Natural killer cell (primary cell): ENCODE results near the gene RPL39L. TPM values are rescaled to one million over a fixed set of nuclear protein-coding genes. Genes with fewer than 3 reads are reported as not detected.
"Not testable (repeated sequence)": the region's sequence is repeated elsewhere in the genome, so short reads cannot be mapped to it uniquely, and the experiment has no call there.

Experiments used
- ATAC-seq, 3 donors: fragments of 150-1000 bp in 2 of 3; fragments of 200-7000 bp in 1 of 3; cut with Tn5 transposase; 1 replicate in 1 of 3; 2 replicates in 2 of 3; pipeline ENCODE4 v1.10.0; 2021; ENCODE audit warnings: mild to moderate bottlenecking in 2 of 3, moderate library complexity in 2 of 3
- DNase-seq, 2 donors: peaks; one replicate each; pipeline versions ENCODE4 v3.0.0 to v3.0.0-alpha.2; 2013 to 2021; ENCODE audit warnings: mixed read lengths in 1 of 2
- H3K27ac ChIP-seq: one replicate; pipeline ENCODE4 v1.5.1; 2013; ENCODE audit warnings: mild to moderate bottlenecking, low read length
- H3K27me3 ChIP-seq: one replicate; pipeline ENCODE4 v1.6.1; 2013; ENCODE audit warnings: low read length; ENCODE audit not compliant: control insufficient read depth, insufficient read depth
- H3K36me3 ChIP-seq: one replicate; pipeline ENCODE4 v1.6.1; 2013; ENCODE audit warnings: low read length; ENCODE audit not compliant: control insufficient read depth, insufficient read depth
- H3K4me1 ChIP-seq: one replicate; pipeline ENCODE4 v1.6.1; 2013; ENCODE audit warnings: low read length; ENCODE audit not compliant: control insufficient read depth, insufficient read depth
- H3K4me3 ChIP-seq: one replicate; pipeline ENCODE4 v1.5.1; 2013; ENCODE audit warnings: low read length
- H3K9me3 ChIP-seq: one replicate; pipeline ENCODE4 v1.6.1; 2013; ENCODE audit warnings: low read length; ENCODE audit not compliant: control insufficient read depth, insufficient read depth
- H3K27ac Mint-ChIP-seq, 2 donors: one replicate each; pipeline ENCODE4 v1.8.0; 2022; ENCODE audit warnings: mild to moderate bottlenecking in 2 of 2, mixed read lengths in 2 of 2, moderate library complexity in 1 of 2
- H3K27me3 Mint-ChIP-seq, 2 donors: one replicate each; pipeline ENCODE4 v1.8.0; 2022; ENCODE audit warnings: low read depth in 2 of 2, mixed read lengths in 2 of 2
- H3K36me3 Mint-ChIP-seq: one replicate; pipeline ENCODE4 v1.8.0; 2022; ENCODE audit warnings: mixed read lengths
- H3K4me1 Mint-ChIP-seq, 2 donors: one replicate each; pipeline ENCODE4 v1.8.0; 2022; ENCODE audit warnings: mixed read lengths in 2 of 2
- H3K4me3 Mint-ChIP-seq: one replicate; pipeline ENCODE4 v1.8.0; 2022; ENCODE audit warnings: mild to moderate bottlenecking, moderate library complexity, mixed read lengths
- H3K9me3 Mint-ChIP-seq, 2 donors: one replicate each; pipeline ENCODE4 v1.8.0; 2022; ENCODE audit warnings: mixed read lengths in 2 of 2
- CTCF ChIP-seq: fragments of 200-600 bp; IDR thresholded peaks from one replicate; pipeline ENCODE4 v1.8.0; 2022; ENCODE audit warnings: antibody characterized with exemption
- WGBS: methylation state at CpG from one replicate; pipeline ENCODE4 v1.1.7; 2013; ENCODE audit warnings: missing lambda C conversion rate; ENCODE audit not compliant: insufficient coverage; 5-methylcytosine and 5-hydroxymethylcytosine counted together
- intact Hi-C: fragments of 100-400 bp; cut with micrococcal nuclease; formaldehyde crosslinking; loops from one replicate; pipeline ENCODE4 v1.14.2; 2022
- total RNA-seq, 4 donors: library from RNA; stranded (reverse); fragments of 120-200 nt in 1 of 4; gene quantifications; one replicate each; pipeline versions ENCODE4 v1.2.3 to v1.2.4, GENCODE V29; 2013 to 2022

The RPL39L gene
- total RNA-seq, 3 donors from 2014 or later (not counting 1 experiment from before 2014, with no cell fraction given), result 3.1 to 6.6 (median 4.3) TPM

GRCh38 chr3:187181454-187182170, 42.3 kb upstream of the RPL39L start:
- DNase-seq (no peak), ATAC-seq (no peak)
- H3K9me3 Mint-ChIP-seq, result no peaks in the 10 kb centered on the region
- no peak overlapping the region for H3K27ac Mint-ChIP-seq
- H3K4me1 Mint-ChIP-seq, result no peaks in the 10 kb centered on the region
- H3K4me3 Mint-ChIP-seq, result no peak overlapping the region
- no peaks in the 10 kb centered on the region for H3K9me3 ChIP-seq
- no peaks in the 10 kb centered on the region for H3K4me1 ChIP-seq
- TF ChIP-seq CTCF, result no peak
- no peaks in the 10 kb centered on the region for H3K36me3 ChIP-seq
- no peak overlapping the region for H3K27ac ChIP-seq
- H3K27me3 ChIP-seq, result no peaks in the 10 kb centered on the region
- intact Hi-C loops, result no loop called here
- H3K4me3 ChIP-seq, result no peak overlapping the region
- no peaks in the 10 kb centered on the region for H3K36me3 Mint-ChIP-seq
- WGBS, result 91% methylated on average over 6 of the region's 7 CpGs
- H3K27me3 Mint-ChIP-seq, result peaks cover 30 to 34% of the 10 kb centered on the region in 2 donors

- intact Hi-C loops, result no loop called here
- H3K27me3 Mint-ChIP-seq, result peaks cover 19 to 27% of the 10 kb centered on the region in 2 donors
- ATAC-seq, result no peak
Observed at GRCh38 chr3:187172929-187173328, 33.6 kb upstream of the RPL39L start.

GRCh38 chr3:187170911-187171310, 31.6 kb upstream of the RPL39L start:
- H3K27ac ChIP-seq, ATAC-seq, H3K4me1 ChIP-seq, H3K4me3 Mint-ChIP-seq, H3K4me3 ChIP-seq, intact Hi-C loops, H3K9me3 Mint-ChIP-seq, H3K4me1 Mint-ChIP-seq, DNase-seq, H3K27ac Mint-ChIP-seq, H3K36me3 ChIP-seq, H3K9me3 ChIP-seq, H3K27me3 ChIP-seq, H3K36me3 Mint-ChIP-seq: not testable (repeated sequence)
- 100% methylated on average over 3 of the region's 5 CpGs for WGBS
- H3K27me3 Mint-ChIP-seq, result peaks cover 16 to 34% of the 10 kb centered on the region in 2 donors

More at GRCh38 chr3:187172929-187173328, 33.6 kb upstream of the RPL39L start:
- H3K4me3 Mint-ChIP-seq, result no peak overlapping the region
- Histone ChIP-seq H3K27me3 (peaks cover 3% of the 10 kb centered on the region), H3K4me3 (no peak overlapping the region), H3K27ac (no peak overlapping the region), H3K9me3 (no peaks in the 10 kb centered on the region), H3K36me3 (no peaks in the 10 kb centered on the region), H3K4me1 (no peaks in the 10 kb centered on the region)
- no peak for DNase-seq
- 92% methylated on average over 2 of the region's 2 CpGs for WGBS
- no peak overlapping the region for H3K27ac Mint-ChIP-seq
- TF ChIP-seq CTCF, result no peak
- no peaks in the 10 kb centered on the region for H3K4me1 Mint-ChIP-seq
- H3K9me3 Mint-ChIP-seq, result no peaks in the 10 kb centered on the region
- no peaks in the 10 kb centered on the region for H3K36me3 Mint-ChIP-seq

- H3K9me3 ChIP-seq, result no peaks in the 10 kb centered on the region
- Mint-ChIP-seq H3K27ac (no peak overlapping the region), H3K4me1 (no peaks in the 10 kb centered on the region), H3K9me3 (no peaks in the 10 kb centered on the region), H3K36me3 (no peaks in the 10 kb centered on the region), H3K27me3 (peaks cover 16 to 34% of the 10 kb centered on the region in 2 donors), H3K4me3 (no peak overlapping the region)
- H3K27me3 ChIP-seq, result peaks cover 3% of the 10 kb centered on the region
- H3K27ac ChIP-seq, result no peak overlapping the region
- TF ChIP-seq CTCF, result no peak
- H3K36me3 ChIP-seq, result no peaks in the 10 kb centered on the region
- intact Hi-C loops, result loop anchor here (5.0 kb wide), 1 partner anchor 552 kb away; no protein-coding TSS in a partner anchor
- WGBS, result 88% methylated on average over 2 of the region's 2 CpGs
- no peak overlapping the region for H3K4me3 ChIP-seq
- DNase-seq (no peak), ATAC-seq (no peak)
- H3K4me1 ChIP-seq, result no peaks in the 10 kb centered on the region
Observed at GRCh38 chr3:187169231-187169960, 30.1 kb upstream of the RPL39L start.
